Superior temporal gyrus (tissue), 1 donor: Measurements from ENCODE around the gene BRF1.

Experiments
- DNase-seq: peaks from one replicate; pipeline ENCODE4 v3.0.0-alpha.2; 2016; ENCODE audit errors: extremely low spot score

The BRF1 gene

DNA sequence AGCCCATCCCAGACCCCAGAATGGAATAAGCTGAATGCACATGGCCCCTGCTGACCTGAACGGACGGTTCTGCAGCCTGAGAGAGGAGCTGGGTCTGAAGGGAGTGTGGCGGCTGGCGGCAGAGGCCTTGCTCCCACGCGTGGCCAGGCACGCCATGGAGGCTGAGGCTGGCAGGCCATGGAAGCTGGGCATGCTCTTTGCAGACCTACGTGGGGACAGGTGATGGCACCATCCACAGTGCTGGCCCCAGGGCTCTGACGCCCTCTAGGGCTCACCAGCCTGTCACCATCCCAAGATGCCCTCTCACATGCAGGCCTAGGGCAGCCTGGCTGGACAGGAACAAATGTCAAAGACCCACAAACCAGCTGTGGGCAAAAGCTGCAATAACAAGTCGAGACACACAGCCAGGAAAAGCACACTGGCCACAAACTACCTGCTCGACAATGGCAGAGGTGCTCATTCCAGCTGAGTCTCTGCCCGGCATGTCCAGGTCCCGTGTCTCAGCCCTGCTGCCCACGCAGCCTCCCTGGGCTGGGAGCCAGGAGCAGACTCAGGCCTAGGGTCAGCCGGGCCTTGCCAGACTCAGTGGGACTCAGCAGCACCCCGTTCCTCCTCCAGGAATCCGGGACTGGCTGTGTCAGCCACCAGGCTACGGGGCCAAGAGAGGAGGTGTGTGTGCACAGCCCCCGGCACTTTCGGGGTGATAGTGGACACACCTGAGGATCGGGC is 32.8 kb downstream of the BRF1 start:
- DNase-seq: no peak

DNA sequence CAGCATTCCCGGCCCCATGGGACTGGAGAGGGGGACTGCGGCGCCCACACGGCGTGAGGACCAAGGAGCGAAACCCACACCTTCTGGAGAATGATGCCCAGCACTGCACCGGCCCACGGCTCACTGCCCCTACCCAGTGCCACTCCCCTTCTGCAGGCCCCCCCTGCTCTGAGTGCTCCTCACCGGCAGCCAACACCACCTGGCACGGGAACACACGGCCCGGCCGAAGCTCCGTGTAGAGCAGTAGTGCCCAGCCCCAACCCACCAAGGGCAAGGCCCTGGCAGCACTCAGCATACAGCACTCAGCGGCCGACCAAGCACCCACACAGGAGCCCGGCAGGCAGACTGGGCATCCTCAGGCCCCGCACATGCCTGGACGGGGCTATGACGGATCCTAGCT is 39.0 kb downstream of the BRF1 start:
- no peak for DNase-seq

GRCh38 chr14:105260959-105261358 is 39.8 kb downstream of the BRF1 start:
- DNase-seq: no peak

- no peak for DNase-seq
Measured at GRCh38 chr14:105258846-105259245, 42.0 kb downstream of the BRF1 start.

DNA sequence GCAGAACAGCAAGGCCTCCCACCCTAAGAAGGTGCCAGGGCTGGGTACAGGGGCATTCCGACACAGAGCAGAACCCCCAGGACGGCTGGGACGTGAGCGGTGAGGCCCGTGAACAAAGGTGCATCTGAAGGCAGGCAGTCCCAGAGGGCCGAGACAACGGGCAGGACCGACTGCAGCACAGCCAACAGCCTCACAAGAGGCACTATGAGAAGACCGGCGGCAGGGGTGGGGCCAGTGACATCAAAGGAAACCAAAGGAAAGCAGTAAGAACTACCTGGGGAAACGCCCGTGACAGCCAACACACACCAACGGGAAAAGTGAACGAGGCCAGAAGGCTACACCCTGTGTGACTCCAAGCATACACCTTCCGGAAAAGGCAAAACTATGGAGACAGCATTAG is 43.3 kb downstream of the BRF1 start:
- no peak for DNase-seq

GRCh38 chr14:105256292-105256960 is 44.4 kb downstream of the BRF1 start:
- no peak for DNase-seq

DNA sequence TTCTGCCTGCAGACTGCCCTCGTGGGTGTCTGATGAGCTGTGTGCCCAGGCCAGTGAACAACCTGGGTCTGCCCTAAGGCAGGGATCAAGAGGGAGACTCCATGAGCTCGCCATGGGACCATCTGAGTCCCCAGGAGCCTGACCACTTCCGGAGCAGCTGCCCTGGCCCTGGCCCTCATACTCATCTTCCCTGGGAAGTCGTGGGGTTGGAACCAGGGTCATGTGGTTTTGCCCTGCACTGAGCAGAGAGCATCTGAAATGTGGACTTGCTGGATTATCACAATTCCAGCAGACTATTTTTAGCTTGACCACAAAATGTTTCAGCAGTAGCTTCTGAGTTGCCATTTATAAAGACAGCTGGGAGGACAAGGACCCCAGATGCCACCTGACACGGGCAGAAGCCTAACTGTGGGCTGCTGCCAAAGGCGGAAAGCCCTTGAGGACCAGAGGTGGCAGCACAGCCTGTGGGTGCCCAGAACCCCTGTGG is 45.7 kb downstream of the BRF1 start:
- no peak for DNase-seq

DNA sequence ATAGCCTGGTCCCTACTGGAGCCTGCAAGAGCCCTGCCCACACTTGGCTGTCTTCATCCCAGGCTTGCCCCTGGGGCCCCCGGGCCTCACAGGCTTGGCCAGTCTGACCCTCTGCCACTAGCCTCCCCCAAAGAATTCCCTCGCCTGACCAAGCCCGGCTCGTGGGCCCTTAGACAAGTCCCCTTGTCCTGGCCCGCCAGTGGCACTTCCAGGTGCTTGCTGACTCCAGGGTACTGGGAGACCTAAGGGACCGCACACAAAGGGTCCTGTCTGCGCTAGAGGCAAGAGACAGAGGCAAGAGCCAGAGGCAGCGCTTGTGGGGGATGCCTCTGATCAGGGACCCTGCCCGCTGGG is 47.5 kb downstream of the BRF1 start:
- no peak for DNase-seq

DNA sequence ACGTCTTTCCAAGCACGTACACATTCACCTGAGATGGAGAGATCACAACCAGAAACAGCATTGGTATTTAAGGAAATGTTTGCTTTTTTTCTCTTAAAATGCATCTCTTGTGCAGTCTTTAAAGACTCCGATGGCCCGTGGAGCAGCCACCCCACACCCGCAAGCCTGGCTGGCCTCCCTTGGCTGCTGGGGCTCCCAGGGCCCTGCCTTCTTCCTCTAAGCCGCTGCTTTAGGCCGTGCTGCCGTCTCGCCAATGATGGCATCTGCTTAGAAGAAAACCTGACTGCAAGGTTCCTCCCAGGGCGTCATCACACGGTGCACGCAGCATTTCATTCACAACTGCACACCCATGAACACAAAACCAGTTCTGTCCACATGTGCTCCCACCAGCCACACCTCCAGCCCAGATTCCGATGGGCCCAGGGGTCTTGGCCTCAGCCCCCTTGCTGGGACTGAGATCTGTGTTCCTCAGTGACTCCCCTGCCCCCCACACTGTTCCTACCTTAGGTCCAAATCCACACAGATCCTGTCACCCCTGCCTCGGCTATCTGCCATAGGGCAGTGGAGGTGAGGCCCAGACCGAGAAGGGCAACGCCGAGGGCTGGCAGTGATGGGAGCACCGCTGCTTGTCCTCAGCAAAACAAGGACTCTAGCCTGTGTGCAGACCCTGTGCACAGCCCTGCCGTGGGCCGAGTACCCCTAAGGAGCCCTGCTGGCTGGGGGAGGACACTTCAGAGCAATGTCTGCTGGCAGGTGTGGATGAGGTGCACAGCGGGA is 48.1 kb downstream of the BRF1 start:
- DNase-seq: no peak

GRCh38 chr14:105251920-105252319 is 48.9 kb downstream of the BRF1 start:
- no peak for DNase-seq

DNA sequence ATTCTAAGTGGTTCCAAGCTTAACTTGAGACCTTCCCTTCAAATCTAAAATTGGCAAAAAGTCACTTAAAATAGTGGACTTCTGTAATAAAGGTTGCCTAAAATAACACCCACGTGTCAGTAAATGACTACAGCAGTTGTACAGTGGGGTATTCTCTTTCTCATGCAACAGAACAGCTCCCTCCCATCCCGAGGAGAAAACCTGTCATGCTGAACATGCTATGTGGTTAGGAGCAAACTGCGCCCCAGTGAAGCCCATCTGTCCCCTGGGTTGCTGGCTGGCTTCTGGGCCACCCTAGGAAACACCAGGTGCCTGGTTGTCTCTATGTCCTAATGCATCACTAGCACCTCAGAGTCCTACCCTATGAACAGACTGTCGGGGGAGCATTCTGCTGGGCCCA is 49.8 kb downstream of the BRF1 start:
- DNase-seq: no peak

DNA sequence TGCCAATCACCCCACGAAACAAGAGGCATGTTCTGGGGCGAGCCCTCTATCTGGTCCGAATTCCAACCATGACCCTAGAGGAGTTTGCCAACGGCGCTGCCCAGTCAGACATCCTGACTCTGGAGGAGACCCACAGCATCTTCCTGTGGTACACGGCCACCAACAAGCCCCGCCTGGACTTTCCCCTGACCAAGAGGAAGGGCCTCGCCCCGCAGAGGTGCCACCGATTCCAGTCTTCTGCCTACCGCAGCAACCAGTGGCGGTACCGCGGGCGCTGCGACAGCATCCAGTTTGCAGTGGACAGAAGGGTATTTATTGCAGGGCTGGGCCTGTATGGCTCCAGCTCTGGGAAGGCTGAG is 50.8 kb downstream of the BRF1 start:
- DNase-seq: no peak

DNA sequence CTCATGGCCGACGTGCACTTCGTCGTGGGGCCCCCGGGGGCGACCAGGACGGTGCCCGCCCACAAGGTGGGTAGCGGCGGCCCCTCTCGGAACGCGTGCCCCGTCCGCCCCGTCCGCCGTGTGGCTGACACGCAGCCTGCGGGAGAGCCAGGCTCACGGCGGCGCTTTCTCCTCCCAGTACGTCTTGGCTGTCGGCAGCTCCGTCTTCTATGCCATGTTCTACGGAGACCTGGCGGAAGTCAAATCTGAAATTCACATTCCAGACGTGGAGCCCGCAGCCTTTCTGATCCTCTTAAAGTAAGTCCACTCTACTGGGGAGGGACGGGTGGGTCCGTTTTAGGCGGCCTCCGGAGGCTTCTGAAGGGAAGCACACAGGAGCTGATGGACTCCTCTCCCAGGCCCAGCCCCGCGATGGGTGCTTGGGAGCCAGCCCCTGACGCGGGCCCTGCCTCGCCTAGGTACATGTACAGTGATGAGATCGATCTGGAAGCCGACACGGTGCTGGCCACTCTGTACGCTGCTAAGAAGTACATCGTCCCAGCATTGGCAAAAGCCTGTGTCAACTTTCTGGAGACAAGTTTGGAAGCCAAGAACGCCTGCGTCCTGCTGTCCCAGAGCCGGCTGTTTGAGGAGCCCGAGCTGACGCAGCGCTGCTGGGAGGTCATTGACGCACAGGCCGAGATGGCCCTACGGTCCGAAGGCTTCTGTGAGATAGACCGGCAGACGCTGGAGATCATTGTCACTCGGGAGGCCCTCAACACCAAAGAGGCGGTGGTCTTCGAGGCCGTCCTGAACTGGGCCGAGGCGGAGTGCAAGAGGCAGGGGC is 51.4 kb downstream of the BRF1 start:
- DNase-seq: no peak

DNA sequence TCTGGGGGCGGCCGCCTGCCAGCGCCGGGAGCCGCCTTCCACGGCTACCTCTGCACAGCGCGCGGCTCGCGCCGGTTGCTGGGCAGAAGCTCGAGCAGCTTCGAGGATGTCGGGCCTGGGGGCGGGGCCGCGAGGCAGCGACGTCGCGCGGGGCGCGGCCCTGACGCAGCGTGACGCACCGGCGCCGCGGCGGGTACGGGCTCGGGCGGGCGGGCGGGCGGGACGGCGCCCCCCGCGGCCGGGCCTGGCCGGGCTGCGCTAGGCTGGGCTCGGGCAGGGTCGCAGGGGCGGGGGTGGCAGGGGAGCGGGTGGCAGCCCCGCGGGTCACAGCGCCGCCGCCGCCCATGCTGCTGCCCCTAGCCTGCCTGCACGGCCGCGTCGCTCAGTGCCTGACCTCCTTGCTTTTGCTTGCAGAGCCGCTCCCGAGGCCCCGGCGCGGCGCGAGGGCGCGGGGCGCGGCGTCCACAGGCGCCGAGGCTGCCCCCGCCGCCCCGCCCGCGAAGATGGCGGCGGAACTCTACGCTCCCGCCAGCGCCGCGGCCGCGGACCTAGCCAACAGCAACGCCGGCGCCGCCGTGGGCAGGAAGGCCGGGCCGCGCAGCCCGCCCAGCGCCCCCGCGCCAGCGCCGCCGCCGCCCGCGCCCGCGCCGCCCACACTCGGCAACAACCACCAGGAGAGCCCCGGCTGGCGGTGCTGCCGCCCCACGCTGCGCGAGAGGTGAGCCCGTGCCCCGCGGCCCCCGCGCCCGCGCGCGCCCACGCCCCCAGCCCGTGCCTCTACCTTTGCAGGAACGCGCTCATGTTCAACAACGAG is 52.2 kb downstream of the BRF1 start, which contains the start of gene BTBD6:
TSS of gene BTBD6 (plus strand) at position 166 of the 814 bp plus-strand sequence. CDS start at position 345, 179 bp downstream.
- DNase-seq: peak; percentile 71

- no peak for DNase-seq
Measured at GRCh38 chr14:105247715-105248367, 53.0 kb downstream of the BRF1 start.

- DNase-seq: no peak
Measured at GRCh38 chr14:105247026-105247425, 53.8 kb downstream of the BRF1 start.

DNA sequence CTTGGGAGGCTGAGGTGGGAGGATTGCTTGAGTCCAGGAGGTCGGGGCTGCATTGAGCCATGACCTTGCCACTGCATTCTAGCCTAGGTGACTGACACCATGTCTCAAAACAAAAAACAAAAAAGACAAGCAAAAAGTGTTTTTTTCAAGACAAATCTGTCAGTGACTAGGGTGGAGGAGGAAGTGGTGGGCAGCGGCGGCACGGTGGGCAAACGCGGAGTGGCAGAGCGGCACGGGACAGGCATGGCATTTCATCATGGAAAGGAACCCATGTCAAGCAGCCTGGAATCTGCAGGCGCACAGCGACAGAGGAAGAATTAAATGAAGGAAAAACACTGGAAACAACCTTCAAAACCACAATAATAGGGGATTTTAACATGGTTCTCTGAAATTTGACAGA is 56.5 kb downstream of the BRF1 start:
- DNase-seq: no peak

DNA sequence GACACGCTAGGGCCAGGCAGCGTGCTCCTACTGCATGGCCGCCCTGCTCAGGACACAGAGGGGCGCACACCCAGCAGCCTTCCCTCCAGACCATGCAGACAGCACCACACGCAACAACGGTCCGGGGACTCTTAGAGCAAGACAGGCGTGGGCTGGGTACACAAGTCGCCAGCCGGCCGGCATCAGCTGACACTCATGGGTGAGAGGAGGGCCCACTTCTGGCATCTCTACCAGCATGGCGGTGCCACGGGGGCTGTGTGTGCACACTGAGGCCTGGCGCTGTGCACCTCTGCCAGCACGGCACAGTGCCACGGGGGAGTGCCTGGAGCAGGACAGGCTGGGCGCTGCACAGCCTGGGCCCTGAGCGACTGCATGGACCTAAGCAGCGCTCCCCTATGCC is 59.2 kb downstream of the BRF1 start:
- no peak for DNase-seq

- no peak for DNase-seq
Measured at GRCh38 chr14:105240811-105241576, 59.8 kb downstream of the BRF1 start.
